Esophagus (tissue), 2 donors: ENCODE measurements around the gene LBR. TPM values are rescaled to one million over a fixed set of nuclear protein-coding genes. Genes with fewer than 3 reads are reported as not detected.

Experiments
- H3K27ac ChIP-seq, 2 donors: one replicate each; pipeline ENCODE4 v1.5.1; 2013; ENCODE audit warnings: low read depth in 2 of 2, mild to moderate bottlenecking in 2 of 2, inconsistent platforms in 1 of 2, low read length in 1 of 2, moderate library complexity in 1 of 2
- H3K27me3 ChIP-seq, 2 donors: one replicate each; pipeline ENCODE4 v1.6.1; 2013; ENCODE audit warnings: low read length in 2 of 2, control low read depth in 1 of 2, mild to moderate bottlenecking in 1 of 2; ENCODE audit not compliant: insufficient read depth in 2 of 2, control insufficient read depth in 1 of 2
- H3K36me3 ChIP-seq, 2 donors: one replicate each; pipeline ENCODE4 v1.6.1; 2013; ENCODE audit warnings: low read length in 1 of 2; ENCODE audit not compliant: control insufficient read depth in 2 of 2, insufficient read depth in 2 of 2
- H3K4me1 ChIP-seq, 2 donors: one replicate each; pipeline ENCODE4 v1.6.1; 2013; ENCODE audit warnings: low read length in 1 of 2; ENCODE audit not compliant: control insufficient read depth in 2 of 2, insufficient read depth in 2 of 2
- H3K4me3 ChIP-seq, 2 donors: one replicate each; pipeline ENCODE4 v1.5.1; 2013; ENCODE audit warnings: low read length in 2 of 2, mild to moderate bottlenecking in 2 of 2, low read depth in 1 of 2, moderate library complexity in 1 of 2
- H3K9me3 ChIP-seq, 2 donors: one replicate each; pipeline ENCODE4 v1.6.1; 2013; ENCODE audit warnings: mild to moderate bottlenecking in 2 of 2, low read depth in 1 of 2, low read length in 1 of 2, moderate library complexity in 1 of 2; ENCODE audit not compliant: control insufficient read depth in 2 of 2, insufficient read depth in 1 of 2
- WGBS, 2 donors: extraction: QIAGEN DNeasy Blood & Tissue Kit; methylation state at CpG; one replicate each; pipeline ENCODE4 v1.1.7; 2013; 5-methylcytosine and 5-hydroxymethylcytosine counted together
- polyA plus RNA-seq, 2 donors: library from polyadenylated mRNA; stranded (reverse); fragments of 200-250 nt; gene quantifications; one replicate each; pipeline ENCODE4 v1.2.3, GENCODE V29; 2013
- donor health status: healthy with polysubstance abuse.
- donor health status: Bipolar disorder and iron deficiency.

LBR gene
- polyA plus RNA-seq, 2 donors, result 18.0 to 21.0 TPM

- no peaks in the 10 kb centered on the region for H3K9me3 ChIP-seq
- no peak overlapping the region for H3K27ac ChIP-seq
- H3K4me3 ChIP-seq, result no peak overlapping the region
- H3K27me3 ChIP-seq, result no peaks in the 10 kb centered on the region
- 75 to 83% methylated on average over 6 of the region's 6 CpGs for WGBS, 2 donors
- H3K36me3 ChIP-seq, result no peaks in the 10 kb centered on the region
- peaks cover 4 to 5% of the 10 kb centered on the region in 2 donors for H3K4me1 ChIP-seq
Observed at GRCh38 chr1:225424562-225425200, 3.2 kb downstream of the LBR start.

- WGBS, 2 donors, result 62 to 71% methylated on average over 2 of the region's 2 CpGs
- Histone ChIP-seq H3K4me1 (peaks cover 4 to 5% of the 10 kb centered on the region in 2 donors), H3K36me3 (peaks cover 0 to 2% of the 10 kb centered on the region in 2 donors), H3K27ac (peak overlapping the region in 1 of 2 donors; percentile 4), H3K4me3 (no peak overlapping the region), H3K27me3 (no peaks in the 10 kb centered on the region), H3K9me3 (no peaks in the 10 kb centered on the region)
Observed at GRCh38 chr1:225423518-225423855, 4.4 kb downstream of the LBR start.

GRCh38 chr1:225422795-225423517, 4.9 kb downstream of the LBR start:
- H3K4me1 ChIP-seq, result peaks cover 4 to 5% of the 10 kb centered on the region in 2 donors
- no peak overlapping the region for H3K27ac ChIP-seq
- H3K27me3 ChIP-seq, result no peaks in the 10 kb centered on the region
- no peak overlapping the region for H3K4me3 ChIP-seq
- no peaks in the 10 kb centered on the region for H3K9me3 ChIP-seq
- 57 to 66% methylated on average over 7 of the region's 7 CpGs for WGBS, 2 donors
- peaks cover 0 to 2% of the 10 kb centered on the region in 2 donors for H3K36me3 ChIP-seq

- H3K36me3 ChIP-seq, result peaks cover 0 to 2% of the 10 kb centered on the region in 2 donors
- H3K4me1 ChIP-seq, result peaks cover 4 to 5% of the 10 kb centered on the region in 2 donors
- H3K27me3 ChIP-seq, result no peaks in the 10 kb centered on the region
- H3K9me3 ChIP-seq, result no peaks in the 10 kb centered on the region
- 59 to 68% methylated on average over 14 of the region's 14 CpGs for WGBS, 2 donors
- H3K27ac ChIP-seq, result peak overlapping the region in 1 of 2 donors; percentile 49
- H3K4me3 ChIP-seq, result no peak overlapping the region
Observed at GRCh38 chr1:225422031-225422605, 5.7 kb downstream of the LBR start.

GRCh38 chr1:225418598-225418997, 9.2 kb downstream of the LBR start:
- Histone ChIP-seq H3K36me3 (peaks cover 4 to 7% of the 10 kb centered on the region in 2 donors), H3K4me3 (no peak overlapping the region), H3K27ac (no peak overlapping the region), H3K9me3 (no peaks in the 10 kb centered on the region), H3K4me1 (no peaks in the 10 kb centered on the region), H3K27me3 (no peaks in the 10 kb centered on the region)
- WGBS, 2 donors, result 86 to 88% methylated on average over 4 of the region's 4 CpGs

- Histone ChIP-seq H3K4me1 (no peaks in the 10 kb centered on the region), H3K36me3 (peaks cover 4 to 7% of the 10 kb centered on the region in 2 donors), H3K27me3 (no peaks in the 10 kb centered on the region), H3K27ac (no peak overlapping the region), H3K9me3 (no peaks in the 10 kb centered on the region), H3K4me3 (no peak overlapping the region)
- 55 to 77% methylated on average over 2 of the region's 2 CpGs for WGBS, 2 donors
Observed at GRCh38 chr1:225418059-225418458, 9.8 kb downstream of the LBR start.

GRCh38 chr1:225415967-225416745, 11.7 kb downstream of the LBR start:
- Histone ChIP-seq H3K36me3 (peaks cover 4 to 11% of the 10 kb centered on the region in 2 donors), H3K4me1 (no peaks in the 10 kb centered on the region), H3K9me3 (no peaks in the 10 kb centered on the region), H3K27me3 (no peaks in the 10 kb centered on the region), H3K4me3 (no peak overlapping the region), H3K27ac (no peak overlapping the region)
- WGBS, 2 donors, result 88 to 96% methylated on average over 11 of the region's 11 CpGs

GRCh38 chr1:225415307-225415706, 12.5 kb downstream of the LBR start:
- Histone ChIP-seq H3K4me3 (no peak overlapping the region), H3K9me3 (no peaks in the 10 kb centered on the region), H3K36me3 (peaks cover 4 to 11% of the 10 kb centered on the region in 2 donors), H3K4me1 (no peaks in the 10 kb centered on the region), H3K27me3 (no peaks in the 10 kb centered on the region), H3K27ac (no peak overlapping the region)
- WGBS, 2 donors, result 96 to 97% methylated on average over 4 of the region's 4 CpGs

- H3K9me3 ChIP-seq, result no peaks in the 10 kb centered on the region
- no peaks in the 10 kb centered on the region for H3K27me3 ChIP-seq
- no peak overlapping the region for H3K4me3 ChIP-seq
- no peak overlapping the region for H3K27ac ChIP-seq
- H3K4me1 ChIP-seq, result no peaks in the 10 kb centered on the region
- peaks cover 4 to 15% of the 10 kb centered on the region in 2 donors for H3K36me3 ChIP-seq
- 85 to 86% methylated on average over 5 of the region's 5 CpGs for WGBS, 2 donors
Observed at GRCh38 chr1:225413708-225414375, 14.0 kb downstream of the LBR start.
